ENCODE results near the gene FKBP1A. TPM values are rescaled to one million over a fixed set of nuclear protein-coding genes. Genes with fewer than 3 reads are reported as not detected.

FKBP1A gene
- total and polyA plus RNA-seq, 10 donors = 135 to 338 (median 248) TPM

DNA sequence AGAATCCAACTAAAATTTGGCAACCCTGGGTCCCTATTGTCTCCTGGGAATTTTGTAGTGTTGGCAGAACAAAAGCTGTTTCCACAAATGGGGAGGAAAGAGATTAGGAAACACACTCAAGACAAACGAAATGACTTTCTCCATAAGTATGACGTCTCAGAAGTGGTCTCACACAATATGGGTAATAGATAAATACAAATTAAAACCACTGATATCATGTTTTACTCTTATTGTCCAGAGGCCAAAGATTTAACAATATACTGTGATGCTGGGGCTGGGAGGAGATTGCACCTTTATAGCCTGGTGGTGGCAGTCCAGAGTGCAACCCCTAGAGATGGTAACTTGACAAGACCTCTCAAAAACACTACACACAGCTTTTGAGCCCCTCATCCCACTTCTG is 18.6 kb downstream of the FKBP1A start:
- Histone ChIP-seq H3K4me1 (peaks cover 54 to 96% (median 88%) of the 10 kb centered on the region in 6 donors), H3K27ac (peak overlapping the region in 4 of 8 donors; percentile 3 to 83 (median 54)), H3K36me3 (peaks cover 0 to 62% (median 44%) of the 10 kb centered on the region in 6 donors), H3K9me3 (no peaks in the 10 kb centered on the region), H3K4me3 (no peak overlapping the region), H3K27me3 (replicated peaks in 1 of 7) (no peaks in the 10 kb centered on the region)
- intact Hi-C loops (cut with DNase I; ENCODE audit: low total_unique reads) = no loop called here
- 51 to 68% (median 63%) methylated on average over 2 of the region's 2 CpGs for WGBS, 5 donors
- no peak for DNase-seq
- TF ChIP-seq POLR2AphosphoS5 (IDR thresholded peaks at IDR 0.05) = no peak
- TF ChIP-seq POLR2A (IDR thresholded peaks at IDR 0.05) = no peak
- TF ChIP-seq, protein P1, sequence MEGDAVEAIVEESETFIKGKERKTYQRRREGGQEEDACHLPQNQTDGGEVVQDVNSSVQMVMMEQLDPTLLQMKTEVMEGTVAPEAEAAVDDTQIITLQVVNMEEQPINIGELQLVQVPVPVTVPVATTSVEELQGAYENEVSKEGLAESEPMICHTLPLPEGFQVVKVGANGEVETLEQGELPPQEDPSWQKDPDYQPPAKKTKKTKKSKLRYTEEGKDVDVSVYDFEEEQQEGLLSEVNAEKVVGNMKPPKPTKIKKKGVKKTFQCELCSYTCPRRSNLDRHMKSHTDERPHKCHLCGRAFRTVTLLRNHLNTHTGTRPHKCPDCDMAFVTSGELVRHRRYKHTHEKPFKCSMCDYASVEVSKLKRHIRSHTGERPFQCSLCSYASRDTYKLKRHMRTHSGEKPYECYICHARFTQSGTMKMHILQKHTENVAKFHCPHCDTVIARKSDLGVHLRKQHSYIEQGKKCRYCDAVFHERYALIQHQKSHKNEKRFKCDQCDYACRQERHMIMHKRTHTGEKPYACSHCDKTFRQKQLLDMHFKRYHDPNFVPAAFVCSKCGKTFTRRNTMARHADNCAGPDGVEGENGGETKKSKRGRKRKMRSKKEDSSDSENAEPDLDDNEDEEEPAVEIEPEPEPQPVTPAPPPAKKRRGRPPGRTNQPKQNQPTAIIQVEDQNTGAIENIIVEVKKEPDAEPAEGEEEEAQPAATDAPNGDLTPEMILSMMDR (IDR thresholded peaks at IDR 0.05 in 8 of 11, conservative IDR thresholded peaks at IDR 0.05 in 3 of 11) = no peak

- 57 to 74% (median 66%) methylated on average over 4 of the region's 4 CpGs for WGBS, 5 donors
- TF ChIP-seq POLR2A (IDR thresholded peaks at IDR 0.05) (no peak), POLR2AphosphoS5 (IDR thresholded peaks at IDR 0.05) (peak in 1 of 3 donors; percentile 7)
- Histone ChIP-seq H3K36me3 (peaks cover 0 to 69% (median 46%) of the 10 kb centered on the region in 6 donors), H3K27ac (peak overlapping the region in 5 of 8 donors; percentile 3 to 83 (median 32)), H3K9me3 (no peaks in the 10 kb centered on the region), H3K4me1 (peaks cover 52 to 94% (median 83%) of the 10 kb centered on the region in 6 donors), H3K27me3 (replicated peaks in 1 of 7) (no peaks in the 10 kb centered on the region), H3K4me3 (no peak overlapping the region)
- intact Hi-C loops (cut with DNase I; ENCODE audit: low total_unique reads) = no loop called here
- DNase-seq = no peak
Observed at GRCh38 chr20:1373614-1374013, 19.2 kb downstream of the FKBP1A start.

GRCh38 chr20:1373036-1373435 is 19.8 kb downstream of the FKBP1A start:
- Histone ChIP-seq H3K4me3 (no peak overlapping the region), H3K9me3 (no peaks in the 10 kb centered on the region), H3K36me3 (peaks cover 0 to 74% (median 51%) of the 10 kb centered on the region in 6 donors), H3K4me1 (peaks cover 46 to 94% (median 78%) of the 10 kb centered on the region in 6 donors), H3K27ac (peak overlapping the region in 5 of 8 donors; percentile 3 to 83 (median 32)), H3K27me3 (replicated peaks in 1 of 7) (no peaks in the 10 kb centered on the region)
- intact Hi-C loops (cut with DNase I; ENCODE audit: low total_unique reads) = no loop called here
- DNase-seq = no peak
- 78 to 88% (median 86%) methylated on average over 3 of the region's 3 CpGs for WGBS, 5 donors
- TF ChIP-seq POLR2A (IDR thresholded peaks at IDR 0.05) (no peak), POLR2AphosphoS5 (IDR thresholded peaks at IDR 0.05) (no peak)
- TF ChIP-seq, protein P1 (IDR thresholded peaks at IDR 0.05 in 8 of 11, conservative IDR thresholded peaks at IDR 0.05 in 3 of 11) = no peak

GRCh38 chr20:1371830-1372539 is 20.9 kb downstream of the FKBP1A start:
- WGBS, 5 donors = 87 to 92% (median 91%) methylated on average over 5 of the region's 5 CpGs
- Histone ChIP-seq H3K36me3 (peaks cover 0 to 85% (median 56%) of the 10 kb centered on the region in 6 donors), H3K27me3 (replicated peaks in 1 of 7) (no peaks in the 10 kb centered on the region), H3K4me3 (no peak overlapping the region), H3K27ac (peak overlapping the region in 4 of 8 donors; percentile 9 to 61 (median 46)), H3K9me3 (no peaks in the 10 kb centered on the region), H3K4me1 (peaks cover 37 to 83% (median 67%) of the 10 kb centered on the region in 6 donors)
- intact Hi-C loops (cut with DNase I; ENCODE audit: low total_unique reads) = no loop called here
- no peak for DNase-seq
- no peak for TF ChIP-seq POLR2A (IDR thresholded peaks at IDR 0.05)
- TF ChIP-seq, protein P1 (IDR thresholded peaks at IDR 0.05 in 8 of 11, conservative IDR thresholded peaks at IDR 0.05 in 3 of 11) = no peak
- no peak for TF ChIP-seq POLR2AphosphoS5 (IDR thresholded peaks at IDR 0.05)

Measured in spleen (tissue), 11 donors.